Transverse colon (tissue), 4 donors: ENCODE data around the gene PEG3. TPM values are rescaled to one million over a fixed set of nuclear protein-coding genes. Genes with fewer than 3 reads are reported as not detected.

Source experiments
- DNase-seq: peaks from one replicate; pipeline ENCODE4 v3.0.0-alpha.2; 2019
- H3K27ac ChIP-seq, 4 donors: fragments of 200-600 bp; sonication (generic); 2 replicates each; pipeline ENCODE4 v1.5.1; 2016 to 2018; ENCODE audit warnings: inconsistent platforms in 4 of 4
- H3K27me3 ChIP-seq: fragments of 200-600 bp; sonication (generic); 2 replicates; pipeline ENCODE4 v1.5.1; 2017; ENCODE audit warnings: inconsistent platforms
- H3K36me3 ChIP-seq, 4 donors: fragments of 200-600 bp; sonication (generic); 2 replicates each; pipeline ENCODE4 v1.5.1; 2017 to 2019; ENCODE audit warnings: inconsistent platforms in 4 of 4
- H3K4me1 ChIP-seq, 4 donors: fragments of 200-600 bp; sonication (generic); 2 replicates each; pipeline ENCODE4 v1.5.1; 2017 to 2020; ENCODE audit warnings: inconsistent platforms in 4 of 4
- H3K4me3 ChIP-seq, 4 donors: fragments of 200-600 bp; sonication (generic); 1 replicate in 1 of 4; 2 replicates in 3 of 4; pipeline versions ENCODE4 v1.5.1 to v1.6.1; 2017 to 2019; ENCODE audit warnings: inconsistent platforms in 4 of 4
- H3K9me3 ChIP-seq, 2 donors: fragments of 200-600 bp; sonication (generic); 2 replicates each; pipeline ENCODE4 v1.5.1; 2017 to 2019; ENCODE audit warnings: inconsistent platforms in 2 of 2
- CTCF ChIP-seq, 5 experiments: fragments of 200-600 bp in 3 of 5; fragments of 450-650 bp in 2 of 5; sonication (generic) in 3 of 5; IDR thresholded peaks; 1 replicate in 2 of 5; 2 replicates in 3 of 5; pipeline ENCODE4 v1.5.1; 2016 to 2017; ENCODE audit warnings: antibody characterized with exemption in 5 of 5, inconsistent platforms in 3 of 5, mild to moderate bottlenecking in 2 of 5, moderate library complexity in 1 of 5
- EP300 ChIP-seq: sonication (generic); formaldehyde crosslinking; IDR thresholded peaks from one replicate; pipeline ENCODE4 v1.6.1; 2017; ENCODE audit warnings: antibody characterized with exemption, low read depth
- POLR2A ChIP-seq: fragments of 450-650 bp; IDR thresholded peaks from one replicate; pipeline ENCODE4 v1.6.1; 2016; ENCODE audit warnings: antibody characterized with exemption, mild to moderate bottlenecking, moderate library complexity
- POLR2AphosphoS5 ChIP-seq, 3 donors: sonication (generic); formaldehyde crosslinking; IDR thresholded peaks; one replicate each; pipeline ENCODE4 v1.6.1; 2016; ENCODE audit warnings: antibody characterized with exemption in 3 of 3
- WGBS, 2 donors: methylation state at CpG; one replicate each; pipeline ENCODE4 v1.1.5; 2018; ENCODE audit warnings: low coverage in 1 of 2; 5-methylcytosine and 5-hydroxymethylcytosine counted together
- in situ Hi-C, 4 donors: fragments of 200-750 bp; cut with MboI; loops; one replicate each; pipeline versions ENCODE4 v1.15.0 to v1.15.1; 2017; ENCODE audit warnings: low sequenced_read_pairs in 3 of 4, low pct_ligation_motif_present in 1 of 4, low pct_unique_long_range_greater_than_20kb in 1 of 4
- intact Hi-C: fragments of 100-400 bp; cut with DNase I; formaldehyde crosslinking; loops from one replicate; pipeline ENCODE4 v1.15.1; 2023; ENCODE audit warnings: low total_unique reads
- total RNA-seq, 4 donors: library from RNA; depleted of rRNA; stranded (reverse); fragments of >200 nt; gene quantifications; one replicate each; pipeline ENCODE4 v1.1.0, GENCODE V29; 2016

The PEG3 gene
- total RNA-seq, 4 donors from 2014 or later = 0.80 to 6.7 (median 3.4) TPM

- in situ Hi-C loops = no loop called here
- Histone ChIP-seq H3K4me3 (no peak overlapping the region), H3K4me1 (no peaks in the 10 kb centered on the region), H3K9me3 (peaks cover 3 to 8% of the 10 kb centered on the region in 2 donors), H3K27ac (no peak overlapping the region), H3K27me3 (no peaks in the 10 kb centered on the region), H3K36me3 (no peaks in the 10 kb centered on the region)
- TF ChIP-seq EP300 = no peak
- TF ChIP-seq CTCF (IDR thresholded peaks at IDR 0.05) = no peak
- TF ChIP-seq POLR2AphosphoS5 (IDR thresholded peaks at IDR 0.05) = no peak
- DNase-seq = no peak
- WGBS, 2 donors = 65 to 77% methylated on average over 2 of the region's 2 CpGs
- intact Hi-C loops = no loop called here
Observed at GRCh38 chr19:56819166-56819565, 21.4 kb downstream of the PEG3 start.

- Histone ChIP-seq H3K4me3 (no peak overlapping the region), H3K4me1 (no peaks in the 10 kb centered on the region), H3K27me3 (no peaks in the 10 kb centered on the region), H3K36me3 (no peaks in the 10 kb centered on the region), H3K9me3 (peaks cover 3 to 4% of the 10 kb centered on the region in 2 donors), H3K27ac (no peak overlapping the region)
- TF ChIP-seq POLR2A (no peak), EP300 (no peak)
- in situ Hi-C loops (no loop called here), intact Hi-C loops (no loop called here)
- no peak for DNase-seq
- 82% methylated on average over 7 of the region's 7 CpGs; no CpG with 5 or more reads in 1 of the 2 donors for WGBS, 2 donors
Observed at GRCh38 chr19:56814656-56815055, 25.9 kb downstream of the PEG3 start.

GRCh38 chr19:56813531-56813930 is 27.0 kb downstream of the PEG3 start:
- WGBS, 2 donors = 73% methylated on average over 5 of the region's 5 CpGs; no CpG with 5 or more reads in 1 of the 2 donors
- in situ Hi-C loops = no loop called here

GRCh38 chr19:56811480-56811879 is 29.0 kb downstream of the PEG3 start:
- in situ Hi-C loops (no loop called here), intact Hi-C loops (no loop called here)
- no peak overlapping the region for H3K27ac ChIP-seq
- no peak for DNase-seq
- no peaks in the 10 kb centered on the region for H3K36me3 ChIP-seq
- peaks cover under 1 to 3% of the 10 kb centered on the region in 2 donors for H3K9me3 ChIP-seq
- H3K4me1 ChIP-seq = no peaks in the 10 kb centered on the region
- H3K4me3 ChIP-seq = no peak overlapping the region
- H3K27me3 ChIP-seq = no peaks in the 10 kb centered on the region
- TF ChIP-seq EP300 (no peak), POLR2AphosphoS5 (IDR thresholded peaks at IDR 0.05) (no peak), CTCF (IDR thresholded peaks at IDR 0.05) (no peak), POLR2A (no peak)
- 65 to 83% methylated on average over 6 of the region's 6 CpGs for WGBS, 2 donors

More at GRCh38 chr19:56813531-56813930, 27.0 kb downstream of the PEG3 start:
- no peak for DNase-seq
- Histone ChIP-seq H3K27ac (no peak overlapping the region), H3K27me3 (no peaks in the 10 kb centered on the region), H3K4me3 (no peak overlapping the region), H3K9me3 (peaks cover 3 to 4% of the 10 kb centered on the region in 2 donors), H3K36me3 (no peaks in the 10 kb centered on the region), H3K4me1 (no peaks in the 10 kb centered on the region)
- TF ChIP-seq EP300 (no peak), POLR2A (no peak), POLR2AphosphoS5 (IDR thresholded peaks at IDR 0.05) (no peak), CTCF (IDR thresholded peaks at IDR 0.05) (no peak)
- intact Hi-C loops = no loop called here

- DNase-seq = no peak
- in situ Hi-C loops = no loop called here
Observed at GRCh38 chr19:56810260-56810659, 30.3 kb downstream of the PEG3 start.

More at GRCh38 chr19:56810260-56810659, 30.3 kb downstream of the PEG3 start:
- TF ChIP-seq EP300 = no peak
- Histone ChIP-seq H3K27me3 (no peaks in the 10 kb centered on the region), H3K27ac (no peak overlapping the region), H3K4me3 (no peak overlapping the region), H3K9me3 (peaks cover 6 to 9% of the 10 kb centered on the region in 2 donors), H3K36me3 (no peaks in the 10 kb centered on the region), H3K4me1 (no peaks in the 10 kb centered on the region)
- WGBS, 2 donors = 87 to 100% methylated on average over 1 of the region's 1 CpG
- intact Hi-C loops = no loop called here
